Mammary epithelial cell (primary cell): Measurements from ENCODE around the gene PADI2.

Experiments used
- EZH2 ChIP-seq: IDR thresholded peaks from 2 replicates; pipeline ENCODE4 v1.6.1; 2012; ENCODE audit warnings: low read length, inconsistent platforms, borderline replicate concordance
- TF ChIP-seq, protein P1 (sequence below), 2 donors: IDR thresholded peaks in 1 of 2; conservative IDR thresholded peaks in 1 of 2; 2 replicates each; pipeline ENCODE4 v1.5.1; 2011 to 2012; ENCODE audit warnings: inconsistent platforms in 2 of 2, low read length in 2 of 2, mild to moderate bottlenecking in 2 of 2, control low read depth in 1 of 2, low read depth in 1 of 2; ENCODE audit not compliant: insufficient read depth in 1 of 2; ENCODE audit errors: extremely low read depth in 1 of 2

DNA sequence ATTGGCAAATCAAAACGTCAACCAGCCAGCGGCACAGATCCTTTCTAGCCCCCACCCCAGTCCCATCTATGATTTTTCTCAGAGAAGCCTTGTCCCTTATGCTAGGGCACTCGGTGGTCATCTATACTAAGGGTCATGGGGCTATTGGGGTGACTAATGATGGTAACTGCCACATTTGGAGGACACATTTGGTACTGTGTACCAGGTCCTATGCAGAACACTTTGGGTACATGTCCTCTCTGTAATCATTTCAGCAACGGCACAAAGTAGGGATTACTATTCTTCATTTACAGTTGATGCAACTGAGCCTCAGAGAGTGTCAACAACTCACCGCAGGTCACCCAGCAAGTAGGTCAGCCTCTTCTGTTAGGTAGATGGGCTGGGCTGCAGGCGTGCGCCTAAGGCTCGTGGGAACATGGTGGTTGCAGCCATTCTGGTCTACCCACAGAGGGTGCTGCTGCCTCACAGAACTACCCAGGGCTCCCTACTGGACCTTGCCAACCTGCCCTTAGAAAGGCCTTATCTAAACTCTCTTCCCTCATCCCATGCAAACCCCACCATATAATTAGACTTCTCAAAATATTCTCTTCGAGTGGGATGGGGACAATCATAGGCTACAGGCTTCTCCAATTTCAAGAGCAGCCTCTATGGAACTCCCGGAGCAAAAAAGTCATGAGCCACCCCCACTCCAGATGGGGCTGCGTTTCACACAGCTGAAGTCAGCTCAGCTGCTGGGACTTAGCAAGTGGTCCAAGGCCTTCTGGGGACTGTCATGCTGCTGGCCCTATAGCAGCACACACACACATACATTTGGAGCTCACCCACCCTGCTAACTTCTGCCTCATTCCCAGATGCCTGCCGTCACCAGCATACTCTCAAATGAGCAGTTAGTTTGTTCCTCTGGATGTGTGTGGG, 59.6 kb downstream of the PADI2 start:
- TF ChIP-seq, protein P1, sequence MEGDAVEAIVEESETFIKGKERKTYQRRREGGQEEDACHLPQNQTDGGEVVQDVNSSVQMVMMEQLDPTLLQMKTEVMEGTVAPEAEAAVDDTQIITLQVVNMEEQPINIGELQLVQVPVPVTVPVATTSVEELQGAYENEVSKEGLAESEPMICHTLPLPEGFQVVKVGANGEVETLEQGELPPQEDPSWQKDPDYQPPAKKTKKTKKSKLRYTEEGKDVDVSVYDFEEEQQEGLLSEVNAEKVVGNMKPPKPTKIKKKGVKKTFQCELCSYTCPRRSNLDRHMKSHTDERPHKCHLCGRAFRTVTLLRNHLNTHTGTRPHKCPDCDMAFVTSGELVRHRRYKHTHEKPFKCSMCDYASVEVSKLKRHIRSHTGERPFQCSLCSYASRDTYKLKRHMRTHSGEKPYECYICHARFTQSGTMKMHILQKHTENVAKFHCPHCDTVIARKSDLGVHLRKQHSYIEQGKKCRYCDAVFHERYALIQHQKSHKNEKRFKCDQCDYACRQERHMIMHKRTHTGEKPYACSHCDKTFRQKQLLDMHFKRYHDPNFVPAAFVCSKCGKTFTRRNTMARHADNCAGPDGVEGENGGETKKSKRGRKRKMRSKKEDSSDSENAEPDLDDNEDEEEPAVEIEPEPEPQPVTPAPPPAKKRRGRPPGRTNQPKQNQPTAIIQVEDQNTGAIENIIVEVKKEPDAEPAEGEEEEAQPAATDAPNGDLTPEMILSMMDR (conservative IDR thresholded peaks at IDR 0.05 in 1 of 2, IDR thresholded peaks at IDR 0.05 in 1 of 2; ENCODE audit: extremely low read depth in 1 of 2, insufficient read depth in 1 of 2, low read depth in 1 of 2, low read length in 2 of 2), result peak; percentile 76 to 85
- TF ChIP-seq EZH2, result no peak
